ENCODE measurements around the gene GPLD1.
"Not testable (repeated sequence)": the region's sequence is repeated elsewhere in the genome, so short reads cannot be mapped to it uniquely, and the experiment has no call there.

GPLD1 gene

DNA sequence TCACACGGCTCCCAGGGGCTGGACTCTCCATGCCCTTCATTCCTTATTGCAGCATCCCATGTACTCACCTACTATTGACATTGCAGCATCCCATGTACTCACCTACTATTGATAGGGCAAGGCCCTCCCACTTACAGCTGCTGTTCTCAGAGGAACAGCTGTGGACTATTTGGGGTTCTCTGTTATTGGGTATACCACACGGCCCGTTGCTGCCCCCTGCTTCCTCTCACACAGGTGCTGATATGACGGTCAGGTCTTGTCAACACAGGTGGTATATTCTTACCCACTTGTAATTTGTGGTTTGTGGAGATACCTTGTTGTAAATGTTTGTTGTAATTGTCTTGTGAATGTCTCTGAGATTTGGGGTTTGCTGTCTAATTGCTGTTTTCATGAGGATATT is 24.2 kb upstream of the GPLD1 start:
- TF ChIP-seq CTCF (IDR thresholded peaks at IDR 0.05; ENCODE audit: low read depth, low read length): no peak
- H3K4me3 ChIP-seq (ENCODE audit: low read depth, low read length): no peak overlapping the region

DNA sequence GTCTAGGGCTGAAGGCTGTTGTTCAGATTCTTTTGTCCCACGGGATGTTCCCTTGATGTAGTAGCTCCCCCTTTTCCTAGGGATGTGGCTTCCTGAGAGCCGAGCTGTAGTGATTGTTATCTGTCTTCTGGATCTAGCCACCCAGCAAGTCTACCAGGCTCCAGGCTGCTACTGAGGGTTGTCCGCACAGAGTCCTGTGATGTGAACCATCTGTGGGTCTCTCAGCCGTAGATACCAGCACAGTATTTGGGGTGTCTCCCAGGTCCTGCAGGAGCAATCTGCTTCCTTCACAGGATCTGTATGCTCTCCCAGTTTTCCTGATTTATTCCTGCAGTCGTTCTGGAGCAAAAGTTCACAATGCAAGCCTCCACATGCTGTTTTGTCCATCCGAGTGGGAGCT is 22.6 kb upstream of the GPLD1 start:
- not testable (repeated sequence) for H3K4me3 ChIP-seq (ENCODE audit: low read depth, low read length)

DNA sequence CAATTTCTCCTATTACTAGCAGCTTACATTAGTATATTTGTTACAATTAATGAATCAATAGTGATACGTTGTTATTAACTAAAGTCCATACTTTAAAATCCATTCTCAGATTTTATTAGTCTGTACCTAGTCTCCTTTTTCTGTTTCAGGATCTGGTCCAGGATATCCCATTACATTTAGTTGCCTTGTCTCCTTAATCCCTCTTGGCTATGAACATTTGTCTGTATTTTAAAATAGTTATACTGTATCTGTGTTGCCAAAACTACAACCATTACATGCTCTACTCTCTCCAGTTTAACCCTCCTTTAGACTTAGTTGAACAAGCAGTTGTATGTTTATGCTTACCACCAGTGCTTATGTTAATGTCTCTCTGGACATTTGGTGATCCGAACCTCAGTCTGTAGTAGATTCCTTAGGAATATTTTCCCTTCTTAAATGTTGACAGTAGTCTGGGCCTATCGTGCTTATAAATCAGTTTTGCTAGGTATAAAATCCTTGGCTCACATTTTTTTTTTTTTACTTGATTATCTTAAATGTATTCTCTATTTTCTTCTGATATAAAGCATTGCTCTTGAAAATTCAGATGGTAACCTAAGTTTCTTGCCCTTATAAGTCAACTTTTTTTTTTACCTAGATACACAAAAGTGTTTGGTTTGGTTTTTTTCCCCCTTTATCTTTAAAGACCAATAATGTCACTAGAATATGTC is 17.6 kb upstream of the GPLD1 start:
- no peak for TF ChIP-seq CTCF (IDR thresholded peaks at IDR 0.05; ENCODE audit: low read depth, low read length)
- no peak overlapping the region for H3K4me3 ChIP-seq (ENCODE audit: low read depth, low read length)

DNA sequence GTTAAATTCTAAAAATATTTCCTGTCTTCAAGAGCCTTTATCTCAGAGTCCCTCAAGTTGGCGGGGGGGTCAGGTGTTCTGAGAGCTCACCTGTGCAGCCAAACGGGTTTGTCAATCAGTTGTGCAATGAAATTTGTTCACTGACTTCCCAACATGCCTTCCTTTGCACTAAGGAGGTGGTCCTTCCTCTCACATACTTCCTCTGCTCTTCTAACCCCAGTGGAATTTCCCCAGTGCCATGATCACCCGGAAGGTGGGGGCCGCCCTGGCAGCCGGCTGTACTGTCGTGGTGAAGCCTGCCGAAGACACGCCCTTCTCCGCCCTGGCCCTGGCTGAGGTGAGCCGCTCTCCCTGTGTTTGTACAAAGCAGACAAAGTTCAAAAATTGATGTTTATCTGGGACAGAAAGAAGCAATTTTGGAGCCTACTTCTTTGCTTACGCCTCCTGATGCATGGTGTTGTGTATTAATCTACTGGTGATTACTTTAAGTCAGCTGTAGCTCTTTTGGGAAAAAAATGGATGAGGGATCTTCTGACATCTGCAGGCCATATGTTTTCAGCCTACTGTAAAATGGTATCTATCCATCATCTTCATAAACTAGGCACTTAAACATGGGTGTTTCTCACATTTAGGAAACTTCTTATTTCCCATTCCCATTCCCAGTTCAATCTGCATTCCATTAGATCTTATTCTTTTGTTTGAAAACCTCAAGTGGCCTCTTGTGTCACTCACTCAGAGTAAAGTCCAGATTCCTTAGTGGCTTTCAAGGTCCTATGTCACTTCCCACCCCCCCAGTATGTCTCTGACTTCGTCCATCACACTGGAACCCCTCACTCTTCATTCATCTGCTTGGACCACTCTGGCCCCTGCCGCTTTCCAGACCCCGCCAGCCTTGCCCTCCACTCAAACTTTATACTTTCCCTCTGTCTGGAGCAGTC is 15.5 kb upstream of the GPLD1 start:
- no peak overlapping the region for H3K4me3 ChIP-seq (ENCODE audit: low read depth, low read length)
- TF ChIP-seq CTCF (IDR thresholded peaks at IDR 0.05; ENCODE audit: low read depth, low read length): no peak

GRCh38 chr6:24504287-24504648 is 14.9 kb upstream of the GPLD1 start:
- no peak for TF ChIP-seq CTCF (IDR thresholded peaks at IDR 0.05; ENCODE audit: low read depth, low read length)
- H3K4me3 ChIP-seq (ENCODE audit: low read depth, low read length): no peak overlapping the region

DNA sequence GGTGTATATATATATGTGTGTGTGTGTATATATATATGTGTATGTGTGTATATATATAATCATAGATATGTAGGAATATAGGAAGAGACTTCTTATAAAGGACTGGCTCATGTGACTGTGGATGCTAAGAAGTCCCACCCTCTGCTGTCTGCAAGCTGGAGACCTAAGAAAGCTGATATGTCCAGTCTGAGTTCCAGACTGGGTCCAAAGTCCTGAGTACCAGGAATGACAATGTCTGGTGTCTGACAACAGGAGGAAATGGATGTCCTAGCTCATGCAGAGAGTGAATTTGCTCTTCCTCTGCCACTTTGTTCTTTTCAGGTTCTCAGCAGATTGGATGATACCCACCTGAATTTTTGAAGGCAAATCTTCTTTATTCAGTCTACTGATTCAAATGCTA is 12.5 kb upstream of the GPLD1 start:
- no peak for TF ChIP-seq CTCF (IDR thresholded peaks at IDR 0.05; ENCODE audit: low read depth, low read length)
- H3K4me3 ChIP-seq (ENCODE audit: low read depth, low read length): no peak overlapping the region

DNA sequence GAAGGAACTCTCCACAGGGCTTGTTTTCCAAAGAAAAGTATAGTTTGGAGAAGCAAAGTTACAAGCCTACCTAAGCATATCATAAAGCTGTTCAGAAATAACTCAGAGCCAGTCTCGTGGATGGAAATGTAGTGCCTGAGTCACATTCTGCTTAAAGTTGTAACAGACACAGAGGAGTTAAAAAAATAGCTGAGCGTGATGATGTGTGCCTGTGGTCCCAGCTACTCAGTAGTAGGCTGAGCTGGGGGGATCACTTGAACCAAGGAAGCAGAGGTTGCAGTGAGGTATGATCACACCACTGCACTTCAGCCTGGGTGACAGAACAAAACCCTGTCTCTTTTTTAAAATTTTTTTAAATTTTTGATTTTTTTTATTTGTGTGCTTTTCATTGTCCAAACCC is 12.0 kb upstream of the GPLD1 start:
- H3K4me3 ChIP-seq (ENCODE audit: low read depth, low read length): no peak overlapping the region
- TF ChIP-seq CTCF (IDR thresholded peaks at IDR 0.05; ENCODE audit: low read depth, low read length): no peak
